Measurements from ENCODE around the gene PSD2.

PSD2 gene

DNA sequence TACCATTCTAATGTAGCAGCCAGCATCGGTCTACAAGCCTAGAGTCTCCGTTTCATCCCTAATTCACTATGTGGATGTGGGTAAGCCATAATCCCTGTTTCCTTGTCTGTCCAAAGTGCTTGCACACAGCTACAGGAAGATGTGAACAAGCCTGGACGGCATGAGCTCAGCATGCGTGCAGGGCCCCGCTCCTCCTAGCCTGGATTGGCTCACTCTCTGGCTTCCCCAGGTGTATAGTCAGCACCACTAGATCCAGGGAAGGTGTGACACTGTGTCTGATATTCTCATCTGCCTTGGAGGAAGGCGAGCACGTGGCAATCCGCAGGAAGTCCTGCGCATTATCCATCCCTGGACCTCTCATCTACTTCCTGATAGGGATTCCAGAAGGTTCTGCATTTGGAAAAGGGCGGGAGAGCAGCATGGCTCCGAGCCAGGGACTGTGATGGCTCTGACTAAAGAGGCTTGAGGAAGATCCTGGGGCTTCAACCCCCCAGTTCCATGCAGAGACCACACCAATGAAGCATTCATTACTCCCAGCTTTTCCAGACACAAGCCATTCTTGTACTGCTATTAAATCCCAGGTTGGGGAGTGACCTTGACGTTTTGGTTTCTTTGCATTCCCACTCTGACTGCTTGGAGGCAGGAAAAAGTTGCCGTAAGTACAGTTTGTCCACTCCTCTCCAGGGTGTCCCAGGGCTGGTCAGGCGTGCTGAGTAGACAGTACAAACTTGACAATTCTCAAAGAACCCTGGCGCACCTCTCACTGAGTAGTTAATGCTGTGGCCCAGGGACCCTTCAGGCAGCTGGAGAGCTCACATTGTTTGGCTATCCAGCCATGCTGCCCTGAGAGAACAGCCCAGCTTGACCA is 65.6 kb downstream of the PSD2 start:
- no peak overlapping the region for H3K27ac ChIP-seq

DNA sequence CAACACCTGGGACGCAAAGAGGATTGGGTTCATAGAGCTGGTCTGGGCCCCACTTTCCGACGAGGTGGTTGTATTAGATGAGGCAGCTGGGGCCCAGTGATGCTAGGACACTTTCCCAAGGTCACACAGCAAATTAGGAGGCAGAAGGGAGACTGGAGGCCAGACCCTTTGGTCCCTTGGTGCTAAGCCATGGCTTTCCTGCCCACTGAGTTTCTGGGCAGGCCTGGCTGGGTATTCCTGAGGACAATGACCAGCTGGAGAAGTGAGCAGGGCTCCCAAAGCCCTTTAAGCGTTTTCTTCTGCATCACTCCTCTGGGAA is 66.2 kb downstream of the PSD2 start:
- no peaks in the 10 kb centered on the region for H3K27me3 ChIP-seq (ENCODE audit: insufficient read depth, low read depth)
- H3K36me3 ChIP-seq (ENCODE audit: insufficient read depth), result no peaks in the 10 kb centered on the region
- no peaks in the 10 kb centered on the region for H3K4me1 ChIP-seq (ENCODE audit: low read depth, poor library complexity, severe bottlenecking)
- no peaks in the 10 kb centered on the region for H4K20me1 ChIP-seq (ENCODE audit: insufficient read depth)
- no peaks in the 10 kb centered on the region for H3K79me2 ChIP-seq (ENCODE audit: insufficient read depth, low read depth)
- TF ChIP-seq, protein P1, sequence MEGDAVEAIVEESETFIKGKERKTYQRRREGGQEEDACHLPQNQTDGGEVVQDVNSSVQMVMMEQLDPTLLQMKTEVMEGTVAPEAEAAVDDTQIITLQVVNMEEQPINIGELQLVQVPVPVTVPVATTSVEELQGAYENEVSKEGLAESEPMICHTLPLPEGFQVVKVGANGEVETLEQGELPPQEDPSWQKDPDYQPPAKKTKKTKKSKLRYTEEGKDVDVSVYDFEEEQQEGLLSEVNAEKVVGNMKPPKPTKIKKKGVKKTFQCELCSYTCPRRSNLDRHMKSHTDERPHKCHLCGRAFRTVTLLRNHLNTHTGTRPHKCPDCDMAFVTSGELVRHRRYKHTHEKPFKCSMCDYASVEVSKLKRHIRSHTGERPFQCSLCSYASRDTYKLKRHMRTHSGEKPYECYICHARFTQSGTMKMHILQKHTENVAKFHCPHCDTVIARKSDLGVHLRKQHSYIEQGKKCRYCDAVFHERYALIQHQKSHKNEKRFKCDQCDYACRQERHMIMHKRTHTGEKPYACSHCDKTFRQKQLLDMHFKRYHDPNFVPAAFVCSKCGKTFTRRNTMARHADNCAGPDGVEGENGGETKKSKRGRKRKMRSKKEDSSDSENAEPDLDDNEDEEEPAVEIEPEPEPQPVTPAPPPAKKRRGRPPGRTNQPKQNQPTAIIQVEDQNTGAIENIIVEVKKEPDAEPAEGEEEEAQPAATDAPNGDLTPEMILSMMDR (conservative IDR thresholded peaks at IDR 0.05; ENCODE audit: low read depth, low read length), result no peak
- no peak overlapping the region for H3K9ac ChIP-seq
- no peak overlapping the region for H3K4me2 ChIP-seq
- H3K4me3 ChIP-seq (IDR thresholded peaks at IDR 0.05; ENCODE audit: insufficient read depth, low read depth, low read length), result no peak overlapping the region
- H2AFZ ChIP-seq (ENCODE audit: low read depth), result no peak overlapping the region
- no peak overlapping the region for H3K27ac ChIP-seq

More for the DNA sequence above, 65.6 kb downstream of the PSD2 start:
- no peak overlapping the region for H3K4me3 ChIP-seq (IDR thresholded peaks at IDR 0.05; ENCODE audit: insufficient read depth, low read depth, low read length)
- H3K79me2 ChIP-seq (ENCODE audit: insufficient read depth, low read depth), result no peaks in the 10 kb centered on the region
- no peaks in the 10 kb centered on the region for H4K20me1 ChIP-seq (ENCODE audit: insufficient read depth)
- no peak overlapping the region for H3K9ac ChIP-seq
- no peak overlapping the region for H2AFZ ChIP-seq (ENCODE audit: low read depth)
- no peaks in the 10 kb centered on the region for H3K4me1 ChIP-seq (ENCODE audit: low read depth, poor library complexity, severe bottlenecking)
- TF ChIP-seq, protein P1 (conservative IDR thresholded peaks at IDR 0.05; ENCODE audit: low read depth, low read length), result no peak
- H3K36me3 ChIP-seq (ENCODE audit: insufficient read depth), result no peaks in the 10 kb centered on the region
- H3K27me3 ChIP-seq (ENCODE audit: insufficient read depth, low read depth), result no peaks in the 10 kb centered on the region
- H3K4me2 ChIP-seq, result no peak overlapping the region

DNA sequence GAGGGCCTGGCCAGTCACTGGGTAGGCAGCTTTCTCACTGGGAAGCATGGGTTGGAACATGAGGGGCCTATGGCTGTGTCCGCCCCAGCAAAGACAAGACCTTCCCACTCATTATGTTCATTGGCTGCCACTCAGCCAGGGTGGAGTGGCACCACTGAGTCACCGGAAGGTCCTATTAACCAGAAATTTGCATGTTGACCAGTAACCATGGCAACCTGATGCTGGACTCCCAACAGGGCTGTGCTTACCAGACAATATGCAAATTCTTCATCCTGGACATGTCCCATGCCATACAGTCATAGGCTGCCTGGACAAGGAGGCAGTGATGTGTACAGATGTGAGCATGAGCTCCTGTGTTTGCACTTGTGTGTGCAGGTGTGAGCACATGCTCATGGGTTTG is 66.7 kb downstream of the PSD2 start:
- no peaks in the 10 kb centered on the region for H3K79me2 ChIP-seq (ENCODE audit: insufficient read depth, low read depth)
- H3K27ac ChIP-seq, result no peak overlapping the region
- no peak overlapping the region for H2AFZ ChIP-seq (ENCODE audit: low read depth)
- no peaks in the 10 kb centered on the region for H4K20me1 ChIP-seq (ENCODE audit: insufficient read depth)
- no peaks in the 10 kb centered on the region for H3K36me3 ChIP-seq (ENCODE audit: insufficient read depth)
- no peaks in the 10 kb centered on the region for H3K27me3 ChIP-seq (ENCODE audit: insufficient read depth, low read depth)
- no peak overlapping the region for H3K9ac ChIP-seq
- TF ChIP-seq, protein P1 (conservative IDR thresholded peaks at IDR 0.05; ENCODE audit: low read depth, low read length), result no peak
- no peak overlapping the region for H3K4me3 ChIP-seq (IDR thresholded peaks at IDR 0.05; ENCODE audit: insufficient read depth, low read depth, low read length)
- H3K4me2 ChIP-seq, result no peak overlapping the region
- H3K4me1 ChIP-seq (ENCODE audit: low read depth, poor library complexity, severe bottlenecking), result no peaks in the 10 kb centered on the region

DNA sequence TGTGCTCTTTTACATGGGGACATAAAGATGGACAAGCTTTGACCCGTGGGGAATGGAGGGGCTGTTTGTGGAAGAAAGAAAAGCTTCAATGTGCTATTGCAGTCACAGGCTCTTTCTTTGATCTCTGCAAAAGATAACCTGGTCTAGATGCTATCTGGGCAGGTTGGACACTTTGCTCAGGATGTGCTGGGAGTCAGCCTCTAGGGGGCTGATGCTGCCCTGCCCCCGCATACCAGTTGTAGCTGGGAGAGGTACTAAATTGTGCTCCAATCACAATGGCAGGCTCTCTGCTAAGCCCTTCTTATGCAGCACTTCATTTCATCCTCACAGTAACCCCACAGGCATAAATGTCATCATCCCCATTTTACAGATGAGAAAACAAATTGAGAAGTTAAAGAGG is 67.2 kb downstream of the PSD2 start:
- TF ChIP-seq, protein P1 (conservative IDR thresholded peaks at IDR 0.05; ENCODE audit: low read depth, low read length), result 0 out of 2 replicates have a peak, but pooled peaks have one; percentile 10
- Histone ChIP-seq H3K4me3 (IDR thresholded peaks at IDR 0.05; ENCODE audit: insufficient read depth, low read depth, low read length) (no peak overlapping the region), H3K27ac (no peak overlapping the region), H3K4me2 (no peak overlapping the region), H2AFZ (ENCODE audit: low read depth) (no peak overlapping the region), H4K20me1 (ENCODE audit: insufficient read depth) (no peaks in the 10 kb centered on the region), H3K27me3 (ENCODE audit: insufficient read depth, low read depth) (no peaks in the 10 kb centered on the region), H3K79me2 (ENCODE audit: insufficient read depth, low read depth) (no peaks in the 10 kb centered on the region), H3K4me1 (ENCODE audit: low read depth, poor library complexity, severe bottlenecking) (no peaks in the 10 kb centered on the region), H3K36me3 (ENCODE audit: insufficient read depth) (no peaks in the 10 kb centered on the region), H3K9ac (no peak overlapping the region)

Measured in KMS-11 (cell line).